HG03280 (cell line): ENCODE results near the gene KRT74.

Experiments
- ATAC-seq: cut with Tn5 transposase; IDR thresholded peaks from one replicate; pipeline ENCODE4 v1.9.1; 2021; ENCODE audit warnings: mild to moderate bottlenecking, moderate library complexity; ENCODE audit not compliant: unreplicated experiment

The KRT74 gene

DNA sequence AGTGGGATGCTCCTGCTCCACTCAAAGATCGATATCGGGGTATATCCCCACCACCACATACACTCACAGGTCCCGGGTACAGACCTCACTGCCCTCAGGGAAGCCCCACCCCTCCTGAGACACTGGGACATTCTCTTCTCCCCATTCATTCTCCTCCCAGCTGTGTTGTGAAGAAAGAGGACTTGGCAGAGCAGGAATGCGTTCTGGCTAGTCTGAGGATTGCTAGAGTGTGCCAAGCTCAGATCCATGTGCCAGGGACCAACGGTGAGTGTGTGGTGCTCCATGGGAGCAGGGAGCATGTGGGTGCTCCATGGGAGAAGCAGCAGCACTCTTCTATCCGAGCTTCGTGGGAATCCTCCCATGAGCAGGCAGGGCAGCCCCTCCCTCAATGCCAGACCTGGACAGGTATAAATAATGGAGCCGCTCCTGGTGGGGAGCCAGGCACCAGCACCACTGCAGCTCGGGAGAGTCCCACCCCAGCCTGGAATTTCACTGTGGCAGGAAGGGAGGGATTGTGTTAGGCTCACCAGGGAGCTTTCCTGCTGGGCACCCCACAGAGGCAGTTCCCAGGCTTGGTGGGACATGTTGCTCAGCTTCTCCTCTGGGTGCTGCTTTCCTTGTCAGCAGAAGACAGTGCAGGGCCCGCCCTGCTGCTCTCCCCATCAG, 51.2 kb downstream of the KRT74 start:
- ATAC-seq: no peak

DNA sequence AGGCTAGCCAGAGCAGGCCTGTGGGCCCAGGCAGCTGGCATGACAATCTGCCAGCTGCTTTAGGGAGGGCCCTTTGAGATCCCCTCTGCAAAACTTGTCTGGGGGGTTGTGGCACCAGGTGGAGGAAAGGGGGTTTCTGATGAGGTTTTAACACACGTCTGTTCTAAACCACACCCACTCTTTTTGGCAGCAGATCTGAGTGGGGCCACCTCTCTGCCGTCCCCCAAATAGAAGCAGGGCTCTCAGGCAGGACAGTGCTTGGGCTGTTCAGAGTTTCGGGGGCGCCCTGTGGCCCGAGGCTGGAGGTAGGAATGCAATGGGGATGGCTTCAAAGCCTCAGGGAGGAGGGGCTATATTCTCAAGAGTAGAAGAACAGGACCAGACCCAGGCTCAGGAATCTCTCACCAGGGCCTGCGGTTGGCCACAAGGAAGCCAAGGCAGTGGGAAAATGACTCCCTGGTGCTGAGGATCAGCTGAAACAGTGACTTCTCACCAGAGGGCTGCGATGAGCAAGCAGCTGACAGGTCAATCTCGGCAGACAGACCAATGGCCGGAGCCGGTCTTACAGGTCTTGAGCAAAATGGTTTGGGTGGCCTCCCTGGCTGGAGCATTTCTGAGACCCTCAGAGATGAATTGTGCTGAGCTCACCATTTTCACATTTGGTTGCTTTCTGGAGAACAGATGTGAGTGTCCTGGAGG, 51.9 kb downstream of the KRT74 start:
- no peak for ATAC-seq

- no peak for ATAC-seq
Observed at GRCh38 chr12:52521175-52521567, 52.5 kb downstream of the KRT74 start.

GRCh38 chr12:52519826-52520662, 53.6 kb downstream of the KRT74 start, which contains the start of gene KRT5:
Gene KRT5 (minus strand): TSS chr12:52520394. CDS start chr12:52520296, 98 bp downstream.
- ATAC-seq: no peak

- ATAC-seq: no peak
Observed at GRCh38 chr12:52519387-52519703, 54.3 kb downstream of the KRT74 start.

DNA sequence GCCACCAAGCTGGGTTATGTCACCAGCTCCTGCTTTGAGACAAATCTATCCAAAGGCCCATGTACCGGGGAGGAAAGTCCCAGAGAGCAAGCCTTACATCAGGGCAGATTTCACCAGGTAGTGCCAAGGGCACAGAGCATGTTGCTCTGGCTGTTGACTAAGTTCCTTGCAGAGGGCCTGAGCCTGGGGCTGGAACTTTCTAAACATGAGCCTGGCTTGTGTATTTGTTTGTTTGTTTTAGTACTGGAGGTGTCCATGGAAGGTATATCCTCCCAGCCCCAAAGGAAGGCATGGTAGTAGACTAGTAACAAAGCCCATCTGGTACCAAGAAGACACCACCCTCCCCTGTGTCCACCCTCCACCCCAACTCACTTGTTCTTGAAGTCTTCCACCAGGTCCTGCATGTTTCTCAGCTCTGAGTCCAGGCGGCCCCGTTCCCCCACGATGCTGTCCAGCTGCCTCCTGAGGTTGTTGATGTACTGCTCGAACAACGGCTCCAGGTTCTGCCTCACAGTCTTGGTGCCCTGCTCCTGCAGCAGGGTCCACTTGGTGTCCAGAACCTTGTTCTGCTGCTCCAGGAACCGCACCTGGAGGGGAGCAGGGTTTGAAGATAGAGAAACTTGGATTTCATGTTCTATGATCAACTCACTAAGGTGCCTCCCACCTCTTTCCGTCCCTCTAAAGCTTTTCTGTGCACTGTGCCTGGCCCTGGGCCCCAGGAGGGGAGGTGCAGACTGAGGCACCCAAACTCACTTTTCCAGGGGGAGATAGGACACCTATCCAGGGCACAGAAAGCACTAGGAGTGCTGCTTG, 54.9 kb downstream of the KRT74 start:
- no peak for ATAC-seq

- ATAC-seq: no peak
Observed at GRCh38 chr12:52517888-52518287, 55.8 kb downstream of the KRT74 start.

DNA sequence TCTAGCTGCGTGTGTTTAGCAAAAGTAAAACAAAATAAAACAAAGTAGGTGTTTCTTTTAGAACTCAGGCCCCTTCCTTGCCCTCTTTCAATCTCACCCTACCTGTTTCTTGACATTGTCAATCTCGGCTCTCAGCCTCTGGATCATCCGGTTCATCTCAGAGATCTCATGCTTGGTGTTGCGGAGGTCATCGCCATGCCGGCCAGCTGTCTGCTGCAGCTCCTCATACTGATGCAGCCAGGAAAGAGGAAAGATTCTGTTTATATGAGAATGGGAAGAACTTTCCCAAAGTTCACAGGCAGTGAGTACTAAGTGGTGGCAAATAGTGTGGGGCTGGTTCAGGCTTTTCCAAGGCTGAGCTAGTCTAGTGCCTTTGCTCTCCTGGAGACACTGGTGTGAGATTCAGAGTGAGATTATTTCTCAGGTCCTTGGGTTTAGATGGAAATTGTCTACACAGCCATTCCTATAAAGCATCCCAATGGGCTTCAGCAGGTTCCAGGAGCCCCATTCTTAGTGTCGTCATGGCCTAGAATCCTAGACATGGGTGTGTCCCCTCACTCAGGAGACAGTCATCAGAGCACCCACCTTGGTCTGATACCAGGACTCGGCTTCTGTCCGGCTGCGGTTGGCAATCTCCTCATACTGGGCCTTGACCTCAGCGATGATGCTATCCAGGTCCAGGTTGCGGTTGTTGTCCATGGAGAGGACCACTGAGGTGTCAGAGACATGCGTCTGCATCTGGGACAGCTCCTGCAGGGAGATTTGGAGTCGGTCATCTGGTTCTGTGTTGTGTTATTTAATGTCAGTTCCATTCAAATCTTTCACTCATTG, 56.4 kb downstream of the KRT74 start:
- no peak for ATAC-seq

- no peak for ATAC-seq
Observed at GRCh38 chr12:52515927-52516831, 57.5 kb downstream of the KRT74 start.
